HEK293 (cell line): Measurements from ENCODE around the gene SCYL1.
"Not testable (repeated sequence)": the region's sequence is repeated elsewhere in the genome, so short reads cannot be mapped to it uniquely, and the experiment has no call there.

ENCODE experiments used
- CTCF ChIA-PET: fragments of 350-600 bp; formaldehyde crosslinking; extraction: SDS; loops from one replicate; lab custom pipeline; 2021; ENCODE audit warnings: antibody characterized with exemption; lab: Yijun Ruan, JAX
- POLR2A ChIA-PET: fragments of 300-600 bp; formaldehyde crosslinking; extraction: SDS; loops from one replicate; lab custom pipeline; 2020; ENCODE audit warnings: antibody characterized with exemption, inconsistent platforms; lab: Yijun Ruan, JAX
- H3K27ac ChIP-seq: fragments of 200-500 bp; sonication (Bioruptor generic); 2 replicates; pipeline ENCODE4 v1.5.1; 2014; ENCODE audit warnings: low read depth, low read length, control low read depth, inconsistent platforms; ENCODE audit errors: extremely low read depth
- H3K36me3 ChIP-seq, 2 experiments: fragments of 200-500 bp in 1 of 2; sonication (Bioruptor generic) in 1 of 2; 1 replicate in 1 of 2; 2 replicates in 1 of 2; pipeline ENCODE4 v1.5.1; 2014 to 2017; ENCODE audit warnings: inconsistent platforms in 2 of 2, low read length in 2 of 2; ENCODE audit not compliant: control insufficient read depth in 2 of 2, insufficient read depth in 1 of 2
- H3K4me1 ChIP-seq: fragments of 200-500 bp; sonication (Bioruptor generic); 2 replicates; pipeline ENCODE4 v1.5.1; 2014; ENCODE audit warnings: mild to moderate bottlenecking, low read length, inconsistent platforms; ENCODE audit not compliant: control insufficient read depth, insufficient read depth
- H3K4me3 ChIP-seq: 2 replicates; pipeline ENCODE4 v1.5.1; 2011; ENCODE audit warnings: low read depth, mild to moderate bottlenecking, control low read depth, low read length, moderate library complexity
- H3K9me3 ChIP-seq: fragments of 200-500 bp; sonication (Bioruptor generic); 2 replicates; pipeline ENCODE4 v1.5.1; 2014; ENCODE audit warnings: low read depth, low read length, inconsistent platforms; ENCODE audit not compliant: control insufficient read depth, insufficient read depth
- GLIS1 ChIP-seq: fragments of 450-650 bp; formaldehyde crosslinking; IDR thresholded peaks from 2 replicates; pipeline ENCODE4 v1.5.1; 2016; ENCODE audit warnings: missing biosample characterization, missing genetic modification characterization
- GLIS2 ChIP-seq: fragments of 450-650 bp; formaldehyde crosslinking; IDR thresholded peaks from 2 replicates; pipeline ENCODE4 v1.5.1; 2016; ENCODE audit warnings: missing biosample characterization, missing genetic modification characterization
- IKZF3 ChIP-seq: fragments of 450-650 bp; IDR thresholded peaks from 2 replicates; pipeline ENCODE4 v1.5.0; 2018; ENCODE audit warnings: missing biosample characterization, mild to moderate bottlenecking, missing genetic modification characterization, moderate library complexity
- KLF17 ChIP-seq: fragments of 450-650 bp; formaldehyde crosslinking; IDR thresholded peaks from 2 replicates; pipeline ENCODE4 v1.5.1; 2016; ENCODE audit warnings: missing biosample characterization, missing genetic modification characterization
- KLF8 ChIP-seq: fragments of 450-650 bp; formaldehyde crosslinking; IDR thresholded peaks from 2 replicates; pipeline ENCODE4 v1.5.1; 2016; ENCODE audit warnings: missing biosample characterization, missing genetic modification characterization
- KLF9 ChIP-seq: fragments of 450-650 bp; formaldehyde crosslinking; IDR thresholded peaks from 2 replicates; pipeline ENCODE4 v1.5.1; 2016; ENCODE audit warnings: missing biosample characterization, missing genetic modification characterization, low read depth
- OVOL3 ChIP-seq: fragments of 450-650 bp; formaldehyde crosslinking; IDR thresholded peaks from 2 replicates; pipeline ENCODE4 v1.5.1; 2016; ENCODE audit warnings: missing biosample characterization, missing genetic modification characterization
- REPIN1 ChIP-seq: fragments of 450-650 bp; formaldehyde crosslinking; IDR thresholded peaks from 2 replicates; pipeline ENCODE4 v1.5.1; 2017; ENCODE audit warnings: missing biosample characterization, missing genetic modification characterization, low read depth
- ZFP37 ChIP-seq: fragments of 450-650 bp; formaldehyde crosslinking; IDR thresholded peaks from 2 replicates; pipeline ENCODE4 v1.5.1; 2016; ENCODE audit warnings: missing biosample characterization, missing genetic modification characterization
- ZNF2 ChIP-seq: fragments of 450-650 bp; formaldehyde crosslinking; IDR thresholded peaks from 2 replicates; pipeline ENCODE4 v1.5.1; 2016; ENCODE audit warnings: missing biosample characterization, missing genetic modification characterization
- ZNF423 ChIP-seq: fragments of 450-650 bp; formaldehyde crosslinking; IDR thresholded peaks from 2 replicates; pipeline ENCODE4 v1.5.1; 2016; ENCODE audit warnings: missing biosample characterization, missing genetic modification characterization
- ZNF561 ChIP-seq: fragments of 450-650 bp; IDR thresholded peaks from 2 replicates; pipeline ENCODE4 v1.5.1; 2018; ENCODE audit warnings: missing biosample characterization, missing genetic modification characterization, borderline replicate concordance
- ZNF629 ChIP-seq: fragments of 450-650 bp; formaldehyde crosslinking; IDR thresholded peaks from 2 replicates; pipeline ENCODE4 v1.5.1; 2017; ENCODE audit warnings: missing biosample characterization, missing genetic modification characterization
- ZNF664 ChIP-seq: fragments of 450-650 bp; formaldehyde crosslinking; IDR thresholded peaks from 2 replicates; pipeline ENCODE4 v1.5.1; 2016; ENCODE audit warnings: missing biosample characterization, missing genetic modification characterization
- TF ChIP-seq, protein P1 (sequence below): fragments of 450-650 bp; formaldehyde crosslinking; IDR thresholded peaks from 2 replicates; pipeline ENCODE4 v1.5.1; 2016; ENCODE audit warnings: missing biosample characterization, missing genetic modification characterization
- TF ChIP-seq, protein P2 (sequence below): fragments of 450-650 bp; formaldehyde crosslinking; optimal IDR thresholded peaks from 2 replicates; pipeline ENCODE3; 2016; ENCODE audit warnings: missing biosample characterization, mild to moderate bottlenecking, missing genetic modification characterization
- TF ChIP-seq, protein P3 (sequence below): fragments of 450-650 bp; formaldehyde crosslinking; IDR thresholded peaks from 2 replicates; pipeline ENCODE4 v1.5.1; 2016; ENCODE audit warnings: missing biosample characterization, missing genetic modification characterization

The SCYL1 gene

DNA sequence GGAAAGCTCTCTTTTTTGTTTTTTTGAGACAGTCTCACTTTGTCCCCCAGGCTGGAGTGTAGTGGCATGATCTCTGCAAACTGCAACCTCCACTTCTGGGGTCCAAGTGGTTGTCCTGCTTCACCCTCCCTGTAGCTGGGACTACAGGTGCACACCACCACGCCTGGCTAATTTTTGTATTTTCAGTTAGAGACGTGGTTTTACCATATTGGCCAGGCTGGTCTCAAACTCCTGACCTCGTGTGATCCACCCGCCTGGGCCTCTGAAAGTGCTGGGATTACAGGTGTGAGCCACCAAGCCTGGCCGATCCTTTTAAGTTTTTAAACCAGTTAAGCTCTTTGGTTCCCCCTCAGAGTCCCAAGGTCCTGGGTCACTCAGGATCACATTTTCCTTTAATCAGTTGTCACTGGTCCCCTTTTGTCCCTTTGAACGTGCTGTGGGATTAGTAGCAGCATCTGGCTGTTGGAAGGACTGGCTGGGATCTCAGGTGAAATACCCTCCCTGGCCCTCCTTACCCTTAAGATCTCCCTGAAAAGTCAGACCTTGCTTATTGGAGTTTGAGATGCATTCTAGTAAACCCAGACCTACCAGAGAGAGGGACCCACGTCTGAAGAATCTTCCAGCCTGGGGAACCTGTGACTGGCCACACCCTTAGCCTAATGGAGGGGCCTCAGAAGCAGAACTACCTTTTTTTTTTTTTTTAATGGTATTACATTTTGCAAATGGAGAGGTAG lies 17.9 kb upstream of the SCYL1 start (continued):
- TF ChIP-seq ZNF629 (no peak), KLF9 (no peak), ZFP37 (0 out of 2 replicates have a peak, but pooled peaks have one; percentile 33), ZNF664 (tag by site-specific recombination) (no peak), REPIN1 (tag by site-specific recombination) (no peak), GLIS2 (tag by site-specific recombination) (peak; percentile 49), KLF17 (tag by site-specific recombination) (peak; percentile 64), ZNF2 (tag by site-specific recombination) (peak; percentile 65; the same call in 1 of the 2 replicates), KLF8 (tag by site-specific recombination) (peak; percentile 60; the same call in 1 of the 2 replicates), IKZF3 (tag by site-specific recombination) (peak; percentile 46; the same call in 1 of the 2 replicates), ZNF423 (tag by site-specific recombination) (no peak), GLIS1 (tag by site-specific recombination) (peak; percentile 10; the same call in 1 of the 2 replicates), OVOL3 (tag by site-specific recombination) (peak; percentile 31; the same call in 1 of the 2 replicates), ZNF561 (no peak)
- TF ChIP-seq, protein P1, sequence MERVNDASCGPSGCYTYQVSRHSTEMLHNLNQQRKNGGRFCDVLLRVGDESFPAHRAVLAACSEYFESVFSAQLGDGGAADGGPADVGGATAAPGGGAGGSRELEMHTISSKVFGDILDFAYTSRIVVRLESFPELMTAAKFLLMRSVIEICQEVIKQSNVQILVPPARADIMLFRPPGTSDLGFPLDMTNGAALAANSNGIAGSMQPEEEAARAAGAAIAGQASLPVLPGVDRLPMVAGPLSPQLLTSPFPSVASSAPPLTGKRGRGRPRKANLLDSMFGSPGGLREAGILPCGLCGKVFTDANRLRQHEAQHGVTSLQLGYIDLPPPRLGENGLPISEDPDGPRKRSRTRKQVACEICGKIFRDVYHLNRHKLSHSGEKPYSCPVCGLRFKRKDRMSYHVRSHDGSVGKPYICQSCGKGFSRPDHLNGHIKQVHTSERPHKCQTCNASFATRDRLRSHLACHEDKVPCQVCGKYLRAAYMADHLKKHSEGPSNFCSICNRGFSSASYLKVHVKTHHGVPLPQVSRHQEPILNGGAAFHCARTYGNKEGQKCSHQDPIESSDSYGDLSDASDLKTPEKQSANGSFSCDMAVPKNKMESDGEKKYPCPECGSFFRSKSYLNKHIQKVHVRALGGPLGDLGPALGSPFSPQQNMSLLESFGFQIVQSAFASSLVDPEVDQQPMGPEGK, result peak; percentile 69; the same call in 1 of the 2 replicates
- TF ChIP-seq, protein P2, sequence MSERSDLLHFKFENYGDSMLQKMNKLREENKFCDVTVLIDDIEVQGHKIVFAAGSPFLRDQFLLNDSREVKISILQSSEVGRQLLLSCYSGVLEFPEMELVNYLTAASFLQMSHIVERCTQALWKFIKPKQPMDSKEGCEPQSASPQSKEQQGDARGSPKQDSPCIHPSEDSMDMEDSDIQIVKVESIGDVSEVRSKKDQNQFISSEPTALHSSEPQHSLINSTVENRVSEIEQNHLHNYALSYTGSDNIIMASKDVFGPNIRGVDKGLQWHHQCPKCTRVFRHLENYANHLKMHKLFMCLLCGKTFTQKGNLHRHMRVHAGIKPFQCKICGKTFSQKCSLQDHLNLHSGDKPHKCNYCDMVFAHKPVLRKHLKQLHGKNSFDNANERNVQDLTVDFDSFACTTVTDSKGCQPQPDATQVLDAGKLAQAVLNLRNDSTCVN, result peak; percentile 11
- TF ChIP-seq, protein P3, sequence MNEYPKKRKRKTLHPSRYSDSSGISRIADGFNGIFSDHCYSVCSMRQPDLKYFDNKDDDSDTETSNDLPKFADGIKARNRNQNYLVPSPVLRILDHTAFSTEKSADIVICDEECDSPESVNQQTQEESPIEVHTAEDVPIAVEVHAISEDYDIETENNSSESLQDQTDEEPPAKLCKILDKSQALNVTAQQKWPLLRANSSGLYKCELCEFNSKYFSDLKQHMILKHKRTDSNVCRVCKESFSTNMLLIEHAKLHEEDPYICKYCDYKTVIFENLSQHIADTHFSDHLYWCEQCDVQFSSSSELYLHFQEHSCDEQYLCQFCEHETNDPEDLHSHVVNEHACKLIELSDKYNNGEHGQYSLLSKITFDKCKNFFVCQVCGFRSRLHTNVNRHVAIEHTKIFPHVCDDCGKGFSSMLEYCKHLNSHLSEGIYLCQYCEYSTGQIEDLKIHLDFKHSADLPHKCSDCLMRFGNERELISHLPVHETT (tag by site-specific recombination), result 0 out of 2 replicates have a peak, but pooled peaks have one; percentile 17

- ChIA-PET POLR2A (interaction anchor here (28.2 kb wide), 1 partner anchor 90 kb away, joined by 1129 read pairs; the partner anchor contains the start of gene NEAT1), CTCF (interaction anchor here (0.7 to 1.5 kb wide), 2 partner anchors 12 to 21 kb away, joined by 3 to 7 read pairs; no protein-coding TSS in a partner anchor)
- H3K4me1 ChIP-seq, H3K27ac ChIP-seq, H3K36me3 ChIP-seq, H3K9me3 ChIP-seq, H3K4me3 ChIP-seq: not testable (repeated sequence)
These were observed 12.6 kb upstream of the SCYL1 start for GRCh38 chr11:65512311-65512710.
